ENCODE results near the gene FN1.

Gene FN1

DNA sequence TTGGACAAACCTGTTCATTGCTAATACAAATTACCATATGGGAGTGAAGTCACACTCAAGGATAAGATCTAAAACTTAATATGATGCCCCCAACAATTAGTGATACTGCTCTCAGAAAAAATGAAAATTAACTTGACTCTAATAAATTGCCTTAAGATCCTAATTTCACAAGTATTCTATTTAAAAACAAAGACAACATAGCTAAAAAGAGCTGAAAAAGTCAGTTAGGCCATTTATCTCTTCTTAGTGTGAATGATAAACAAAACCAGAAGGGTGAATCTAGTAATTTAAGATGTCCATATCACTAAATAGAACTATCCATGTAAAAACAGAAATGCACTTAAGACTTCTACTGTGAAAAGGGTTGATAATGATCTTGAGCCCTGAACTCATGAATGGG is 53.4 kb downstream of the FN1 start:
- no peak for DNase-seq (ENCODE audit: low spot score)

DNA sequence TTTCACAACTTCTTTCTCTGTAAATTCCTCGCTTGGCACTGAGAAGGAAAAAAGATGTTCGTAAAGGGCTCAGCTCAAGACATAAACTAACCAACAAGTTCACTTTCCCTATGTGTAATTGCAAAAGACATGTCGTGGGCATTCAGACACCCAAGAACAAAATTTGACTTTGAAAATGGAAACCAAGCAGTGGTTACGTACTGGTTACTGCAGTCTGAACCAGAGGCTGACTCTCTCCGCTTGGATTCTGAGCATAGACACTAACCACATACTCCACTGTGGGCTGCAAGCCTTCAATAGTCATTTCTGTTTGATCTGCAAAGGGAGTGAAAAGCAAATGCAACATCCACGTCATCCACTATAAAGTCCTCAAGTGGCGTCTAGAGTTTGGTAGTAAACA is 53.9 kb downstream of the FN1 start:
- DNase-seq (ENCODE audit: low spot score), result no peak

DNA sequence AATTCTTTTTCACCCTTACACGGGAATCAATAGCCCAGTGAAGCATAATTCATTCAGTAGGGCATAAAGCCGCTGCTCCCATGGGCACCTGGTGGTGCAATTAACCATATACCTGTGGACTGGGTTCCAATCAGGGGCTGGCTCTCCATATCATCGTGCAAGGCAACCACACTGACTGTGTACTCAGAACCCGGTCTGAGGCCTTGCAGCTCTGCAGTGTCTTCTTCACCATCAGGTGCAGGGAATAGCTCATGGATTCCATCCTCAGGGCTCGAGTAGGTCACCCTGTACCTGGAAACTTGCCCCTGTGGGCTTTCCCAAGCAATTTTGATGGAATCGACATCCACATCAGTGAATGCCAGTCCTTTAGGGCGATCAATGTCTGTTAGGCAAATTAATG is 55.2 kb downstream of the FN1 start:
- no peak for DNase-seq (ENCODE audit: low spot score)

DNA sequence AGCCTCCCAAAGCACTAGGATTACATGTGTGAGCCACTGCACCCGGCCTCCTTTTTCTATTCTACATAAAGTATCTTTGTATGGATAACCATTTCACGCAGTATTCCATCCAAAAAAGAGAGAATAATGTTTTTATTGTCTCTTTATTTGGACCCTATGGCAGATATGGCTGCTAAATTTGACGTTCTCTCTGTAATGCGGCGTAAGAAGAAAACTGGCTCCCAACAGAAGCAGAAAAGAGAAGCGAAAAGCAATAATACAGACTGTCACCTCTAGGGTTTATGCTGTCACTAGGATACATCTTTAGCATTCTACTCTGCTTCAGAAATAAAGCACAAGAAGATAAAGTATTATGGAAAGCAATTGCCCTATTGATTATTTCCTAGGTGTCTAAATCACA is 55.9 kb downstream of the FN1 start:
- DNase-seq (ENCODE audit: low spot score), result no peak

DNA sequence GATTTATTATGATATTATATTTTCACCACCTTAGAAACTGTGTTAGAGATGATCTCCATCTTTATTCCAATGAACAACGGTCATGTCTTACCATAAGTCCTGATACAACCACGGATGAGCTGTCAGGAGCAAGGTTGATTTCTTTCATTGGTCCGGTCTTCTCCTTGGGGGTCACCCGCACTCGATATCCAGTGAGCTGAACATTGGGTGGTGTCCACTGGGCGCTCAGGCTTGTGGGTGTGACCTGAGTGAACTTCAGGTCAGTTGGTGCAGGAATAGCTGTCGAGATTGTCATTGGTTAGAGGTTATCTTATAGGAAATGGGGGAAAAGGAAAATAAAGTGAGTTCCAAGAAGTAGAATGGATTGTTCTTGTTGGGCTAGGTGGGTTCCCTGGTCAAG is 56.8 kb downstream of the FN1 start:
- DNase-seq (ENCODE audit: low spot score), result no peak

DNA sequence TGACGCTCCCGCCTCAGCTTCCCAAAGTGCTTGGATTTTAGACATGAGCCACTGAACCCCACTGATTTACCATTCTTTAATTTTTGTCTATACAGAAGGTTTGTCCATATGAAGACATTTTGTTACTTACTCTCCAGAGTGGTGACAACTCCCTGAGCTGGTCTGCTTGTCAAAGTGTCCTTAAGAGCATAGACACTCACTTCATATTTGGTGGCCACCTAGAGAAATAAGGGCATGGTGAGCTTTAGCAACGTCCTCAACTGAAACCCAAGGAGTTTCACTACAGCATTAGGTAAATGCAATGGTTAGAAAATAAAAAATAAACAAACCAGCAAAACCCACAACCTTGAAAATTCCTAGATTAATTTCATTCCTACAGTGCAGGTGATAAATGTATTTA is 57.8 kb downstream of the FN1 start:
- DNase-seq (ENCODE audit: low spot score), result no peak

DNA sequence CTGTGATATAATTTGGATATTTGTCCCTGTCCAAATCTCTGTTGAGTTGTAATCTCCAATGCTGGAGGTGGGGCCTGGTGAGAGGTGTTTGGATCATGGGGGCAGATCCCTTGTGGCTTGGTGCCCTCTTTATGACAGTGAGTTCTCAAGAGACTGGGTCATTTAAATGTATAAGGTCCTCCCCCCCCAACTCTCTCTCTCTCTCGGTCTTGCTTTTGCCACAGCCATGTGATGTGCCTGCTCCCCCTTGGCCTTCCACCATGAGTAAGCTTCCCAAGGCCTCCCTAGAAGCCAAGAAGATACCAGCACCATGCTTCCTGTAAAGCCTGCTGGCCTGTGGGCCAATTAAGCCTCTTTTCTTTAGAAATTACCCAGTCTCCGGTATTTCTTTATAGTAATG is 58.6 kb downstream of the FN1 start:
- no peak for DNase-seq (ENCODE audit: low spot score)

DNA sequence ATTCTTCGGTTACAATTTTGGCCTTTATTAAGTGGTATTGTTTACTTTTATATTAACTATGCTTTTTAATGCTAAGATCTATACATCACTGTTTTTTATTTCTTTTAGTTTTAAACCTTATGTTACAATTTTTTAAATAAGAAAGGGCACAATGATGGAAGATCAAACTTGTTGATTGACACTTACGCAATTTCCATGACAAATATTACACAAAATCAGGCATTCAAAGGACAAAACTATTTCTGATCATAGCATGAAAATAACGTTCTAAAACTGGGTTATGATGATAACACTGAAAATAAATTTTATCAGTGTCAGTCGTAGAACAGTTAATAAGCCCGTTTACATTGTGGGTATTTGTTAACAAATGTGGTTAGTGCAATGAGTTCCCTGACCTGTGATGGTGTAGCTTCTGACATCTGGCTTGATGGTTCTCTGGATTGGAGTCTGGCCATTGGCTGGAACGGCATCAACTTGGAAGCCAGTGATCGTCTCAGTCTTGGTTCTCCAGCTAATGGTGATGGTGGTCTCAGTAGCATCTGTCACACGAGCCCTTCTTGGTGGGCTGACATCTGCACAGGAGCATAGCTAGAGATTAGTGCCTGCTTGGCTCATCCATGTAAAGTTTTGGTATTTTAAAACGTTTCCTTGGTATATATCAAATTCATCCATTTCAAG is 59.6 kb downstream of the FN1 start:
- DNase-seq (ENCODE audit: low spot score), result no peak

DNA sequence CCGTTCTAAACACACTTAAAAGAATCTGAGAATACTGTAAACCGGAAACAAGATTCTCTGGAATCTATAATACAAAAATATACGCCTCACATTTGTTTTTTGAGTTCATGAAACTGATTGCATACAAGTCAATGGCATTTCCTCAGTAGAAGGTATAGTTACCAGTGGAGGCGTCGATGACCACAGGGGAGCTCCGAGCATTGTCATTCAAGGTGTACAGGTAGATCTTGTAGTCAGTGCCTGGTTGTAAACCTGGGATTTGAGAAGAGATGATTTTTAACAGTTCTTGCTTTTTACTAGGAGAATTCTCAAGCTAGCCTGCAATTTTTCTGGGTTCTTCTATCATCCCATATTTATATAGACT is 60.4 kb downstream of the FN1 start:
- no peak for DNase-seq (ENCODE audit: low spot score)

DNA sequence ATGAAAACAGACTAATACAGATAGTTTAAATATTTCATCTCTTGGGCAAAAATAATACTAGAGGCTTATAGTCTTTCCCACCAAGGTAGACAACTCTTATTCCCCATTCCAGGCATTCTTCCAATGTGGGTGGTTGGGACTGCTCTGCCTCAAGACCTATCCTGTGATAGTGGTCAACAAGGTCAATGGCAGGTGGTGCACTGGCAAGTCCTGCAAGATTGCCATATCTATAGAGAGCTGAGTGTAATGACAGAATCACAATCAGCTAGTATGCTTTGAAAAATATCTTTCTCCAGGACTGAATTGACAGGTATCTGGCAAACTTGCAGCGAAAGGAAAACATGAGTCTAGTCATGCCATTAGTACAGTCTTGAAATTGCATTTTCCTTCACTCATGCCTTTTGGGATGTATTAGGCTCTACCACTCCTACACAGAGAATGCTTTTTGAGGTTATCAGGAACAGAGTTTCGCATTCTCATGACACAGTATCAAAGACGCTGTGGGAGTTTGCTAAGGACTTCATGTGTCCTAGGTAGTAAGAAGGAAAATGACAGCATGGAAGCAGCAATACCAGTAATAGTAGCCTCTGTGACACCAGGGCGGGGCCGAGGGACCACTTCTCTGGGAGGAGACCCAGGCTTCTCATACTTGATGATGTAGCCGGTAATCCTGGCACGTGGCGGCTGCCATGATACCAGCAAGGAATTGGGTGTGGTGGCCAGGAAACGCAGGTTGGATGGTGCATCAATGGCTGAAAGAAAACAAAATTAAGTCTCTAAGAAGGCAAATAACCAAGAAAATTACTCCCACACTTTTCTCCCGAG is 61.0 kb downstream of the FN1 start:
- DNase-seq (ENCODE audit: low spot score), result no peak

DNA sequence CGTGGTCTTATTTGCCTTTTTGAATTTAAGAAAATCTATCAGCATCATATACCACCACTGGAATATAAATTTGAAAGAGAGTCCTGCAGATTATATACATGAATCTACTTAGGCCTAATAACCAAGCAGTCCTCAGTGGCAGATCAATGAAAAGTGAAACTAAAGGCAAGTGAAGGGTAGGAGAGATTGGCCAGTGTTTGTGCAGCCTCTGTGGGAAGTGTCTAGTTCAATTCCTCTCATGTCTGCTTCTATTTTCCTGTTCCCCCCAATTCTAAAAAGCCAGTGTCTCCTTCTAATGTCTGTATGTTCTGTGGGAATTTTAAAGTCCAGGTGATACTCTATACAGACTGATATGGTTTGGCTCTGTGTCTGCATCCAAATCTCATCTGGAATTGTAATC is 61.9 kb downstream of the FN1 start:
- no peak for DNase-seq (ENCODE audit: low spot score)

DNA sequence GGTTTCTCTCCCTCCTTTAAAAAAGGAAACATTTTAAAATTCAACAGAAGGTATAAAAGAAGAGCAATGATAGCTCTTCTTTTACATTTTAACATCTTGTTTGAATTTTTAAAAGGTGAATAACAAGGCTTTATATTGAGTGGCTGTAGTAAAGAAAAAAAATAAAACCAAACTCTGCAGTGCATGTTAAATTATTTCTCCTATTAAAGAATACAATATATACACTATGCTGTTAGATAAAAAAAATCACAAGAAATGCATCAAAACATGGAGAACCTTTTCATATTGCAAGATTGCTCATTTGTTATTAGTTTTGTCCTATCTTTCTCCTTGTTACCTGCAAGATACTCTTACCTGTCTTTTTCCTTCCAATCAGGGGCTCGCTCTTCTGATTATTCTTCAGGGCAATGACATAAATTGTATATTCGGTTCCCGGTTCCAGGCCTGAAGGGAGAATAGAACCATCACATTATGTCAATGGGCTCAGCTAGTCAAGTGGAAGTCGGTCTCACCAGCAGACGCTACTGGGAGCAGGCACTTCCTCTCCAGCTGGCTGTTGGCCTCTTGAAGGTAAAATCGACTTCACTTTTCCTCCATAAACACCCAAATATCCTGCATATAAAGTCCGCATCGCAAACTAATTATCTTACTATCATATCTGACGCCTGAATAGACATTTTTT is 62.8 kb downstream of the FN1 start:
- DNase-seq (ENCODE audit: low spot score), result no peak

DNA sequence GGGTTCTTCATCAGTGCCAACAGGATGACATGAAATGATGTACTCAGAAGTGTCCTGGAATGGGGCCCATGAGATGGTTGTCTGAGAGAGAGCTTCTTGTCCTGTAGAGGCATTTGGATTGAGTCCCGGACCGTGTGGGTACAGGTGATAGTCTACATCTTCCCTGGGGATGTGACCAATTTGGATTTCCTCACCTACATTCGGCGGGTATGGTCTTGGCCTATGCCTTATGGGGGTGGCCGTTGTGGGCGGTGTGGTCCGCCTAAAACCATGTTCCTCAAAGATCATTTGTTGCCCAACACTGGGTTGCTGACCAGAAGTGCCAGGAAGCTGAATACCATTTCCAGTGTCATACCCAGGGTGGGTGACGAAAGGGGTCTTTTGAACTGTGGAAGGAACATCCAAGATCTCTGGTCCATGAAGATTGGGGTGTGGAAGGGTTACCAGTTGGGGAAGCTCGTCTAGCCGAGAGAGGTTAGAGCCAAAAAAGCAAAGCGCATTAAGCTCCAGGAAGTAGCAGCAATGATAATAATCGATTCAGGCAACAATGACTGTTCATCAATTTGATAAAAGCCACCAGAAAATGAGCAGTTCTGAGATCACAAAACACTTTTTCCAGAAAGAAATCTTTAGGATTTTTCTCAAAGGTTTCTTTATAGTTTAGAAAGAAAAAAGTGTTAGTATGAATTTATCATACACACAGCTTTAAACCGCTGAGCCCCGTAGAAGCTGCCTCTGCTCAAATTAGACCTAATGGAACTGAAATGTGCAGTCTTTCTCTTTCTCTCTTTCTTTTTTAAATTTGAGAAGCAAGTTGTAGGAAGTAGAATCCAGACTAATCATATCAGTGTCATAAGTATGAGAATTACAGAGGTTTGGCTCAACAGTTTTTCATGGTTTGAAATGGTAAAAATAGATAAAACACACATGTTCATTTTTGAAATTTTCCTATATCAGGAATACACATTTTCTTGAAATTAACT is 63.7 kb downstream of the FN1 start:
- DNase-seq (ENCODE audit: low spot score), result no peak

DNA sequence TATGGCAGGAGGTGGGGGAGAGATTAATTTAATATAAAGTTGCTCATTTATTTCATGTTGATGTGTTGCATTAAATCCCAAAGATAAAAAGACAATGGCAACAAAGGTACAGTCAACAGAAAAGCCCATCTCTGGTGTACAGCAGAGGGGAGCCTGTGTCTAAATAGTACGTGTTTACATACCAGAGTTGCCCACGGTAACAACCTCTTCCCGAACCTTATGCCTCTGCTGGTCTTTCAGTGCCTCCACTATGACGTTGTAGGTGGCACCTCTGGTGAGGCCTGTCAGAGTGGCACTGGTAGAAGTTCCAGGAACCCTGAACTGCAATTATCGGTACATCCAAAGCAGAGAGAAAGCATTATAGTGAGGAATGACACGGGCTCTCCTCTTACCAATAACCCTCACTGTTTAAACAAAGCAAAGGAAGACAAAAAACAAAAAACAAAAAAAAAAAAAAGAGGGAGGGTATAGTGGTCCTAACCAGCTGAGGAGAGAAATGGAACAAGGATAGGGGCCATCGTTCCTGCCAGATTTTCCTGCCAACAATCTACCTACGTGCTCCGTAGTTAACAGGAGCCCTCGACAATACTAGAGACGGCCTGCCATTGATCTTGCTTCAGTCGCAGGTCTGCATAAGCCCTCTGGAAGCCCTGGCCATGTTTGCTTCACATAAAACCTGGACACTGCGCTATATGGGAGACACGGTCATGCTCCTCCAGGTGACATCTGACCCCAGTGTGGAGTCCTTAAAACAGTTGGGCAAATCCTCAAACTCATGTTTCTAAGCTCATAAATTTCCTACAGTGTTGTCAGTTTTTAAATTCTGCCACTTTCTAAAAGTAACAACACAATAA is 65.5 kb downstream of the FN1 start:
- no peak for DNase-seq (ENCODE audit: low spot score)

DNA sequence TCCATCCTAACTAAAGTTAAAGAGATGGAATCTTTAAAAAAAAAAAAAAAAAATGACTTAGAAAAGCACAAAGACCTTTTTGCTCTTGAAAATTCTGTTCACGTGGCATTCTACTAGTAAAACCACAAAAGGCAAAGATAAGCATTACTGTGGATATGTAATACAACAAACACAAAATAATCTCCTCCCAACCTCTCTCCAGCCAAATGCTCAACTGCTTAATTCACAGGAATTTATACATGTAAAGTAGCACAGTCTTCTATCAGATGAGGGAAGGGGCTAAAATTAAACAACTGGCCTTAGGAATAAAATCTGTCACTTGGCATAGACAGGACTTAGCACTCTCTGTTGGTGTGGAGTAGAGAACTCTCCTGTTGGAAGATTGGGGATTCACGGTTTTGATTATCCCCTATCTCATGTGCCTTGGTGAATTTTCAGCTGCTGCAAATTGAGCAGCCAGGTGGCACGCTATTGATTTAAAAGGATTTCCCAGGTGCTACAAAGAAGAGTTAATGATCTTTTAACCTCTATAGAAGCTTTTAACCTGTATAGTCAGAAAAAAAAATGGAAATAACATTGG is 66.6 kb downstream of the FN1 start:
- DNase-seq (ENCODE audit: low spot score), result no peak

DNA sequence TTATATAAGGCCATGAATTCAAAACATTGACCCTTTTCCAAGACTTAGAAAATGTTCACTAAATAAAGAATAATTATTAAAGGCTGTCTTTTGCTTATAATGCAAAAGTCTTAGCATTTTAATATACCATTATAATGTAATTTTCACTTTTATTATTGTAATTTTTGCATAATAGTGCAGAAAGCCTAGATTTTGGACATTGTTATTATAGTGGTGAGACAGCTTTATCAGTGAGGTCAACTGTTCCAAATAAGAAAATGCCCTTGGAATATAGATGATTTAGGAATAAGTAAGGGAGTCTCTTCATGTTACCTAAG is 67.4 kb downstream of the FN1 start:
- no peak for DNase-seq (ENCODE audit: low spot score)

DNA sequence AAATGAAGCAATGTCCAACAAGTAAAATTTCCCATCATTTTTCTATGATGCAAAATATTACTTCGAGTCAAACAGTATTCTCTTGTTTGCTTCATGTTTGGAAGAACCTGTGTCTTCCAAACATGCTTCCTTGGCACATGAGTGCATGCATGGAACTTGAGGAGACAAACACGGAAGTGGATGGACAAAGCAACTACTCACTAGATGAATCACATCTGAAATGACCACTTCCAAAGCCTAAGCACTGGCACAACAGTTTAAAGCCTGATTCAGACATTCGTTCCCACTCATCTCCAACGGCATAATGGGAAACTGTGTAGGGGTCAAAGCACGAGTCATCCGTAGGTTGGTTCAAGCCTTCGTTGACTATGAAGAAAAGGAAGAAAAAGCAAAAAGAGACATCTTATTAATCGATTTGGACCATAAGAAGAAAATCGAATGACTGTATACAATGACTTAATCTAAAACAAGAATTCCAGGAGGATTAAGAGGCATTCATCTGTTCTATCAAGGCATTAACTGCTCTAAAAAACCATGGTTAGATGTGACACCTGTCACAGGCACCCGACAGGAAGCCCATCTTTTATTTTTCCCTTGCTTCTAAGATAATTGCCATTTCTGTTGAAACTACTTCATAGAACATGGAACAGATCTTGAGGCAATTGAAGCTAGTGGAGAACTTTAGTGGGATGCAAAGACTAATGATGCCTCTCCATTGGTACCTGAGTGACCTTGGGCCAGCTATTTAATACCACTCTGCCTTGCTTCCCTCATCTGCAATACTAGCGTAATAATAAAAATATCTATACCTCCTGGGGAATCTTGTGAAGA is 68.0 kb downstream of the FN1 start:
- DNase-seq (ENCODE audit: low spot score), result no peak

DNA sequence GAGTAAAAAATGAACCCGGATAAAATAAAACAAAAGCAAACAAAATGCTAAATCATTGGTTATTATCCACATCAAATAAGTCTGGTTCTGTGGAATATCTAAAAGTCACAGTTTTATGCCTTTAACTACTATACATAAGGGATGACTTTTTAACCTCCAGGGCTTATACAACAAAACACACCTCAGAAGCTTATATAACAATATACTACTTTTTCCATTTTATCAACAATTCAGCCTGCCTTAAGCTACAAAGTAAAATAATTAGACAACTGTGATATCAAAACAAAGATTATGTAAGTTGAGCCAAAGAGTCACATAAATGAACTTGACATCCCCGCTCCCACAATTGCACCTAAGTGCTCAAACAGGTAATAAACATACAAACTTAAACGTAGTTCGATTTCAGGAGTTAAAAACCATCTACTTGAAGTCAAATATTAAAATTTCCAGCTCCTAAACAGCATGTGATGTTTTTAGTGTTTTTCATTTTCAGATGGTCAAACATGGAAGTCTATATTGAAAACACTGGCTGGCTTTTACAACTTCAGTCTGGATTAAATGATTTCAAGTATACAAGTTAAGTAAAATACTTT is 69.3 kb downstream of the FN1 start:
- no peak for DNase-seq (ENCODE audit: low spot score)

DNA sequence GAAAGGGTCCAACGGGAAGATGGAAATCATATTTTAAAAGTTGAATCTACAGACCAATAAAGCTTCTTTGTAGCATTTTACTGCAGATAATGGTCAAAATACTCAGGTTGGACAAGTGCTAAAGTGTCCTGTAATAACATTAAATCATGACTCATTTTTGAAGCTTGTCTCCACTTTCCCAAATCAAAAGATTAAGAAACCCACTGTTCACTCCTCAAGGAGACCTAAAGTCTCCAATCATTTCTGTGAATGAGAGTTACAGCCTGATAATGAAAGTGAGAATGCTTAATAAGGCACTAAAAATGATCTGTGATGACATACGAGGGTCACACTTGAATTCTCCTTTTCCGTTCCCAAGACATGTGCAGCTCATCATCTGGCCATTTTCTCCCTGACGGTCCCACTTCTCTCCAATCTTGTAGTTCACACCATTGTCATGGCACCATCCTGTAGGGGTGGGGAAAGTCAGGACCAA is 70.6 kb downstream of the FN1 start:
- DNase-seq (ENCODE audit: low spot score), result no peak

All from HuH-7.5 (cell line).